GM12801 (cell line): ENCODE data around the gene F2R.

Source experiments
- TF ChIP-seq, protein P1 (sequence below): IDR thresholded peaks from one replicate; pipeline ENCODE4 v1.5.1; 2011; ENCODE audit warnings: control low read depth; ENCODE audit not compliant: insufficient read length; ENCODE audit errors: extremely low read depth

The F2R gene

DNA sequence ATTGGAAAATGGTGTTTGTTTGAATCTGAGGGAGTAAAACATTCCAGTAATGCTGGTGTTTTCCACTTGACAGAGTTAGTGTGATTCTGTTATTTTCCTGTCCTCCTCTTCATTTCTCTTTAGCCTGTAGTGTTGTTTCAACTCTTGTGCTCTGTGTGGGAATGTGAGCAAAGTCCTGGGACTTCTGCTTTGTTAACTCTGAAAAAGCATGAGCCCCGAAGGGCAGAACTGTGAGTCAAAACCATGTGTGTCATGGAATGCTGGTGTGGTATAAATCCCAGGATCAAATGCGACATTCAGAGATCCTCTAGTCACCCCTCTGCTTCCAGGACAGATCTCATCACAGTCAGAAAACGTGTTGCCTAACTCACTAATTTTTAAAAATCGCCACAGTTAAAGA is 8.9 kb downstream of the F2R start:
- TF ChIP-seq, protein P1, sequence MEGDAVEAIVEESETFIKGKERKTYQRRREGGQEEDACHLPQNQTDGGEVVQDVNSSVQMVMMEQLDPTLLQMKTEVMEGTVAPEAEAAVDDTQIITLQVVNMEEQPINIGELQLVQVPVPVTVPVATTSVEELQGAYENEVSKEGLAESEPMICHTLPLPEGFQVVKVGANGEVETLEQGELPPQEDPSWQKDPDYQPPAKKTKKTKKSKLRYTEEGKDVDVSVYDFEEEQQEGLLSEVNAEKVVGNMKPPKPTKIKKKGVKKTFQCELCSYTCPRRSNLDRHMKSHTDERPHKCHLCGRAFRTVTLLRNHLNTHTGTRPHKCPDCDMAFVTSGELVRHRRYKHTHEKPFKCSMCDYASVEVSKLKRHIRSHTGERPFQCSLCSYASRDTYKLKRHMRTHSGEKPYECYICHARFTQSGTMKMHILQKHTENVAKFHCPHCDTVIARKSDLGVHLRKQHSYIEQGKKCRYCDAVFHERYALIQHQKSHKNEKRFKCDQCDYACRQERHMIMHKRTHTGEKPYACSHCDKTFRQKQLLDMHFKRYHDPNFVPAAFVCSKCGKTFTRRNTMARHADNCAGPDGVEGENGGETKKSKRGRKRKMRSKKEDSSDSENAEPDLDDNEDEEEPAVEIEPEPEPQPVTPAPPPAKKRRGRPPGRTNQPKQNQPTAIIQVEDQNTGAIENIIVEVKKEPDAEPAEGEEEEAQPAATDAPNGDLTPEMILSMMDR, result no peak

- TF ChIP-seq, protein P1, result no peak
These were observed 13.0 kb downstream of the F2R start for GRCh38 chr5:76728965-76729364.

GRCh38 chr5:76729373-76730290 is 13.7 kb downstream of the F2R start:
- TF ChIP-seq, protein P1, result no peak

GRCh38 chr5:76732405-76733048 is 16.6 kb downstream of the F2R start:
- TF ChIP-seq, protein P1, result no peak

DNA sequence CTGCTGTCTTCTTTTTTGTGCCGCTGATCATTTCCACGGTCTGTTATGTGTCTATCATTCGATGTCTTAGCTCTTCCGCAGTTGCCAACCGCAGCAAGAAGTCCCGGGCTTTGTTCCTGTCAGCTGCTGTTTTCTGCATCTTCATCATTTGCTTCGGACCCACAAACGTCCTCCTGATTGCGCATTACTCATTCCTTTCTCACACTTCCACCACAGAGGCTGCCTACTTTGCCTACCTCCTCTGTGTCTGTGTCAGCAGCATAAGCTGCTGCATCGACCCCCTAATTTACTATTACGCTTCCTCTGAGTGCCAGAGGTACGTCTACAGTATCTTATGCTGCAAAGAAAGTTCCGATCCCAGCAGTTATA is 17.1 kb downstream of the F2R start:
- TF ChIP-seq, protein P1, result no peak

DNA sequence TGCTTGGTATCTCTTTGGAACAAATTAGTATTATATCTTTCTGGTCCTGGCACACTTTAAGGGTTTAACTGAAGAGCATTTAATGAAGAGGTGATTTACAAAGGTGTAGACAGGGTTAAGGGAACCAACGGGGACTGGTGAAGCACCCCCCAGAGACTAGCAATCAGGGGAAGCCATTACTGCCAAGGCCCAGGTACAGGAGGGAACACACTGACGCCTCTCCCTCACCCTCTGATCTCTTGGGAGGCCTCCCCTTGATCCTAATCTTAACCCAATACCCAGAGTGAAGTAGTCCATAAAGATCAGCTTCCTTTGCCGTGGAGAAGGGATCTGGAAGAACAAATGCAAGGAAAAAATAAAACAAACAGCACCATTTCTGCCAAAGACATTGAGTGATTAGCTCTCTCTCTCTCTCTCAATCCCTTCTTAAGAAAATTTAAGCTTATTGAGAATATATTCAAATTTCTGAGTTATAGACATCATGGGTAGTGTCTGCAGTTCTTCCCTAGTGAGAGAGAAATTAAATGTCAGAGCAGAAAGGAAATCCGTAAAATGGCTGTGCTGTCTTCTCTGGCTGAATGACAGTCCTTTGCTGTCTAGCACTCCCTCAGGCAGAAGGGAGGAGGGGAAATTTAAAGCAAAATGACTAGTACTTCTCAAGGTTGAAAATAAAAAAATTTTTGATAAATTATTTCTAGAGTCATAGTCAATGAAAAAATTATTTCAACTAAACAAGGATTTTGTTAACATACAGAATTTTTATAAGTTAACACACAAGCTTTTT is 20.0 kb downstream of the F2R start:
- TF ChIP-seq, protein P1, result no peak
